K562 (cell line): ENCODE data around the gene SDHC. TPM values are rescaled to one million over a fixed set of nuclear protein-coding genes. Genes with fewer than 3 reads are reported as not detected.

ENCODE experiments used
- BDP1 ChIP-seq: IDR thresholded peaks from 3 replicates; pipeline ENCODE4 v1.6.1; 2011; ENCODE audit not compliant: insufficient read length, insufficient read depth
- CHD1 ChIP-seq: fragments of 200-600 bp; sonication (generic); IDR thresholded peaks from one replicate; pipeline ENCODE4 v1.6.1; 2012; ENCODE audit warnings: mild to moderate bottlenecking, moderate library complexity, low read length, inconsistent platforms
- HOXB6 ChIP-seq: fragments of 250-450 bp; sonication (Bioruptor Pico); IDR thresholded peaks from 2 replicates; pipeline ENCODE4 v1.5.1; 2022; ENCODE audit warnings: mild to moderate bottlenecking, borderline replicate concordance
- KLF13 ChIP-seq: fragments of 450-650 bp; IDR thresholded peaks from 2 replicates; pipeline ENCODE4 v1.6.1; 2016; ENCODE audit warnings: missing genetic modification characterization, low read depth, mild to moderate bottlenecking, missing compliant biosample characterization, moderate library complexity, borderline replicate concordance
- MAZ ChIP-seq, 2 experiments: fragments of 450-650 bp in 1 of 2; sonication (generic) in 1 of 2; formaldehyde crosslinking; IDR thresholded peaks in 1 of 2; conservative IDR thresholded peaks in 1 of 2; 2 replicates each; pipeline versions ENCODE4 v1.4.0 to v1.5.0; 2020; ENCODE audit warnings: mild to moderate bottlenecking in 1 of 2, missing genetic modification reagents in 1 of 2
- MTF1 ChIP-seq: fragments of 250-450 bp; sonication (Bioruptor Pico); IDR thresholded peaks from 2 replicates; pipeline ENCODE4 v1.9.0; 2021; ENCODE audit warnings: moderate library complexity, mild to moderate bottlenecking, inconsistent platforms, borderline replicate concordance
- NR1H2 ChIP-seq: sonication (generic); formaldehyde crosslinking; IDR thresholded peaks from 2 replicates; pipeline ENCODE4 v1.4.0; 2020; ENCODE audit warnings: mild to moderate bottlenecking, missing genetic modification reagents
- PHF8 ChIP-seq: fragments of 200-600 bp; sonication (generic); IDR thresholded peaks from 2 replicates; pipeline ENCODE4 v1.6.1; 2012; ENCODE audit warnings: mixed run types, mild to moderate bottlenecking, inconsistent platforms, low read length, moderate library complexity, borderline replicate concordance
- POLR3G ChIP-seq: IDR thresholded peaks from 2 replicates; pipeline ENCODE4 v1.6.1; 2011; ENCODE audit not compliant: insufficient read length, insufficient replicate concordance; ENCODE audit errors: extremely low read depth
- RBM17 ChIP-seq: fragments of 200-400 bp; formaldehyde crosslinking; IDR thresholded peaks from 2 replicates; pipeline ENCODE4 v1.6.1; 2017; ENCODE audit warnings: low read depth, mild to moderate bottlenecking, low read length, borderline replicate concordance
- SRSF9 ChIP-seq: fragments of 200-400 bp; formaldehyde crosslinking; IDR thresholded peaks from 2 replicates; pipeline ENCODE4 v1.6.1; 2017; ENCODE audit warnings: low read depth, low read length, borderline replicate concordance
- TARDBP ChIP-seq: fragments of 450-650 bp; IDR thresholded peaks from 2 replicates; pipeline ENCODE4 v1.6.1; 2016
- XRCC4 ChIP-seq: IDR thresholded peaks from one replicate; pipeline ENCODE4 v1.6.1; 2011; ENCODE audit not compliant: insufficient read depth, insufficient read length; ENCODE audit errors: extremely low read depth
- ZNF134 ChIP-seq: fragments of 250-450 bp; sonication (Bioruptor Pico); conservative IDR thresholded peaks from 2 replicates; pipeline ENCODE4 v1.4.0; 2020
- ZNF174 ChIP-seq: fragments of 250-450 bp; sonication (Bioruptor Pico); IDR thresholded peaks from 2 replicates; pipeline ENCODE4 v1.4.0; 2020; ENCODE audit warnings: mild to moderate bottlenecking
- polyA plus RNA-seq, 8 experiments: library from polyadenylated mRNA; depleted of rRNA in 4 of 8; stranded (reverse) in 5 of 8; unstranded in 3 of 8; fragments of >200 nt; fragmentation: Nextera tagmentation in 2 of 8; fragmentation: Illumina TruSeq in 1 of 8; extraction: Ambion mirVana in 2 of 8; extraction: Trizol in 1 of 8; gene quantifications; 2 replicates each; pipeline versions ENCODE4 v1.2.1 to v1.2.3, GENCODE V29; 2011 to 2014; ENCODE audit warnings: inconsistent platforms in 1 of 8, missing spikeins in 1 of 8
- total RNA-seq, 7 experiments: library from RNA; depleted of rRNA in 6 of 7; stranded (reverse); fragments of >200 nt in 6 of 7; fragmentation: Illumina TruSeq in 2 of 7; extraction: Trizol in 2 of 7; gene quantifications; 2 replicates each; pipeline versions ENCODE4 v1.2.1 to v1.2.3, GENCODE V29; 2011 to 2021; ENCODE audit warnings: low replicate concordance in 1 of 7
- TF ChIP-seq, protein P1 (sequence below): fragments of 250-450 bp; sonication (Bioruptor Pico); IDR thresholded peaks from 2 replicates; pipeline ENCODE4 v1.8.0; 2021; ENCODE audit warnings: mild to moderate bottlenecking, moderate library complexity
- TF ChIP-seq, protein P2 (sequence below): IDR thresholded peaks from 3 replicates; pipeline ENCODE4 v1.6.1; 2011; ENCODE audit warnings: borderline replicate concordance, mild to moderate bottlenecking; ENCODE audit not compliant: insufficient read length, insufficient read depth
- TF ChIP-seq, protein P3 (sequence below): sonication (generic); formaldehyde crosslinking; IDR thresholded peaks from 2 replicates; pipeline ENCODE4 v1.8.1; 2023; ENCODE audit warnings: mild to moderate bottlenecking, missing genetic modification reagents, moderate library complexity
- TF ChIP-seq, protein P4 (sequence below): sonication (generic); formaldehyde crosslinking; IDR thresholded peaks from 2 replicates; pipeline ENCODE4 v1.8.1; 2023; ENCODE audit warnings: missing genetic modification reagents, mild to moderate bottlenecking, borderline replicate concordance

The SDHC gene
- total and polyA plus RNA-seq, 9 of the 15 experiments (the other 6 are each of a cell fraction or from before 2014, with no cell fraction given), result 7.7 to 309 (median 174) TPM

DNA sequence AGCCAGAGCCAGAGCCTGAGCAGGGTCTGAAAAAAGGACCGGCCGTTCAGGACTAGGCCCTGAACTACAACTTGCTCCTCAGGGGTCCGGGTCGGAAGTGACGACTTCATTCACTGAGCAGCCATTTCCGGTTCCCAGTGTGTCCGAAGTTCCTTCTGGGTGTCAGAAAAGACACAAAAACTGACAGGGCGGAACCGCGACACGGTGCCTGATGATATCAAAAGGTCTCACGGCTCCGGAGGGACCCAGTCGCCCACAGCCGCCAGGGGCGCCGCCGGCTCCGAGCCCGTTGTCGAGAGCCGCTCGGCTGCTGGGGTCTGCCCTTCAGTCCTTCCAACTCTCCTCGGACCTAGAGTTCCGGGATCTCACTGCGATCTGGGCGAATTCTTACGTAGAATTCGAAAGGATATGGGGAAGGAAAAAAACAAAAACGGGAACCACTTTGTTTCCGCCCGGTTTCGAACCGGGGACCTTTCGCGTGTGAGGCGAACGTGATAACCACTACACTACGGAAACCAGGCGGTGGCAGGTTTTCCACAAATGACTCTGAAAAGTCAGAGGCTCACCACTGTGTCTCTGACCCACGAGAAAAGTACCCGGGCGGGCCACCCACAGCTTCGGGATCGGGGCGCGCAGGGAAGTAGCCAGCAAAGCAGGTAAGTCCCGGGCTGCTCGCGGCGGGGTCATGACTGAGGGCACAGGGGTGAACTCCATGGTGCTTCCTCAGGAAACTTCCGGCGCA lies 85.2 kb downstream of the SDHC start (continued):
- TF ChIP-seq RBM17 (no peak), SRSF9 (no peak), KLF13 (tag) (no peak), CHD1 (no peak), ZNF174 (no peak), MAZ (CRISPR knock-in tag; conservative IDR thresholded peaks at IDR 0.05 in 1 of 2, IDR thresholded peaks at IDR 0.05 in 1 of 2) (peak; percentile 62 to 73), ZNF134 (CRISPR knock-in tag) (no peak), HOXB6 (CRISPR knock-in tag) (no peak), TARDBP (peak; percentile 85), PHF8 (peak; percentile 81), BDP1 (peak; percentile 80), XRCC4 (no peak), POLR3G (peak; percentile 25), MTF1 (no peak), NR1H2 (peak; percentile 97)
- TF ChIP-seq, protein P1, sequence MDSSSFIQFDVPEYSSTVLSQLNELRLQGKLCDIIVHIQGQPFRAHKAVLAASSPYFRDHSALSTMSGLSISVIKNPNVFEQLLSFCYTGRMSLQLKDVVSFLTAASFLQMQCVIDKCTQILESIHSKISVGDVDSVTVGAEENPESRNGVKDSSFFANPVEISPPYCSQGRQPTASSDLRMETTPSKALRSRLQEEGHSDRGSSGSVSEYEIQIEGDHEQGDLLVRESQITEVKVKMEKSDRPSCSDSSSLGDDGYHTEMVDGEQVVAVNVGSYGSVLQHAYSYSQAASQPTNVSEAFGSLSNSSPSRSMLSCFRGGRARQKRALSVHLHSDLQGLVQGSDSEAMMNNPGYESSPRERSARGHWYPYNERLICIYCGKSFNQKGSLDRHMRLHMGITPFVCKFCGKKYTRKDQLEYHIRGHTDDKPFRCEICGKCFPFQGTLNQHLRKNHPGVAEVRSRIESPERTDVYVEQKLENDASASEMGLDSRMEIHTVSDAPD (CRISPR knock-in tag), result no peak
- TF ChIP-seq, protein P2, sequence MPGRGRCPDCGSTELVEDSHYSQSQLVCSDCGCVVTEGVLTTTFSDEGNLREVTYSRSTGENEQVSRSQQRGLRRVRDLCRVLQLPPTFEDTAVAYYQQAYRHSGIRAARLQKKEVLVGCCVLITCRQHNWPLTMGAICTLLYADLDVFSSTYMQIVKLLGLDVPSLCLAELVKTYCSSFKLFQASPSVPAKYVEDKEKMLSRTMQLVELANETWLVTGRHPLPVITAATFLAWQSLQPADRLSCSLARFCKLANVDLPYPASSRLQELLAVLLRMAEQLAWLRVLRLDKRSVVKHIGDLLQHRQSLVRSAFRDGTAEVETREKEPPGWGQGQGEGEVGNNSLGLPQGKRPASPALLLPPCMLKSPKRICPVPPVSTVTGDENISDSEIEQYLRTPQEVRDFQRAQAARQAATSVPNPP, result no peak
- TF ChIP-seq, protein P3, sequence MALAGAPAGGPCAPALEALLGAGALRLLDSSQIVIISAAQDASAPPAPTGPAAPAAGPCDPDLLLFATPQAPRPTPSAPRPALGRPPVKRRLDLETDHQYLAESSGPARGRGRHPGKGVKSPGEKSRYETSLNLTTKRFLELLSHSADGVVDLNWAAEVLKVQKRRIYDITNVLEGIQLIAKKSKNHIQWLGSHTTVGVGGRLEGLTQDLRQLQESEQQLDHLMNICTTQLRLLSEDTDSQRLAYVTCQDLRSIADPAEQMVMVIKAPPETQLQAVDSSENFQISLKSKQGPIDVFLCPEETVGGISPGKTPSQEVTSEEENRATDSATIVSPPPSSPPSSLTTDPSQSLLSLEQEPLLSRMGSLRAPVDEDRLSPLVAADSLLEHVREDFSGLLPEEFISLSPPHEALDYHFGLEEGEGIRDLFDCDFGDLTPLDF, result peak; percentile 36; the same call in 1 of the 2 replicates
- TF ChIP-seq, protein P4, sequence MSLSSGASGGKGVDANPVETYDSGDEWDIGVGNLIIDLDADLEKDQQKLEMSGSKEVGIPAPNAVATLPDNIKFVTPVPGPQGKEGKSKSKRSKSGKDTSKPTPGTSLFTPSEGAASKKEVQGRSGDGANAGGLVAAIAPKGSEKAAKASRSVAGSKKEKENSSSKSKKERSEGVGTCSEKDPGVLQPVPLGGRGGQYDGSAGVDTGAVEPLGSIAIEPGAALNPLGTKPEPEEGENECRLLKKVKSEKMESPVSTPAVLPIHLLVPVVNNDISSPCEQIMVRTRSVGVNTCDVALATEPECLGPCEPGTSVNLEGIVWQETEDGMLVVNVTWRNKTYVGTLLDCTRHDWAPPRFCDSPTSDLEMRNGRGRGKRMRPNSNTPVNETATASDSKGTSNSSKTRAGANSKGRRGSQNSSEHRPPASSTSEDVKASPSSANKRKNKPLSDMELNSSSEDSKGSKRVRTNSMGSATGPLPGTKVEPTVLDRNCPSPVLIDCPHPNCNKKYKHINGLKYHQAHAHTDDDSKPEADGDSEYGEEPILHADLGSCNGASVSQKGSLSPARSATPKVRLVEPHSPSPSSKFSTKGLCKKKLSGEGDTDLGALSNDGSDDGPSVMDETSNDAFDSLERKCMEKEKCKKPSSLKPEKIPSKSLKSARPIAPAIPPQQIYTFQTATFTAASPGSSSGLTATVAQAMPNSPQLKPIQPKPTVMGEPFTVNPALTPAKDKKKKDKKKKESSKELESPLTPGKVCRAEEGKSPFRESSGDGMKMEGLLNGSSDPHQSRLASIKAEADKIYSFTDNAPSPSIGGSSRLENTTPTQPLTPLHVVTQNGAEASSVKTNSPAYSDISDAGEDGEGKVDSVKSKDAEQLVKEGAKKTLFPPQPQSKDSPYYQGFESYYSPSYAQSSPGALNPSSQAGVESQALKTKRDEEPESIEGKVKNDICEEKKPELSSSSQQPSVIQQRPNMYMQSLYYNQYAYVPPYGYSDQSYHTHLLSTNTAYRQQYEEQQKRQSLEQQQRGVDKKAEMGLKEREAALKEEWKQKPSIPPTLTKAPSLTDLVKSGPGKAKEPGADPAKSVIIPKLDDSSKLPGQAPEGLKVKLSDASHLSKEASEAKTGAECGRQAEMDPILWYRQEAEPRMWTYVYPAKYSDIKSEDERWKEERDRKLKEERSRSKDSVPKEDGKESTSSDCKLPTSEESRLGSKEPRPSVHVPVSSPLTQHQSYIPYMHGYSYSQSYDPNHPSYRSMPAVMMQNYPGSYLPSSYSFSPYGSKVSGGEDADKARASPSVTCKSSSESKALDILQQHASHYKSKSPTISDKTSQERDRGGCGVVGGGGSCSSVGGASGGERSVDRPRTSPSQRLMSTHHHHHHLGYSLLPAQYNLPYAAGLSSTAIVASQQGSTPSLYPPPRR, result 0 out of 2 replicates have a peak, but pooled peaks have one; percentile 68
